Stimulated activated CD8-positive, alpha-beta memory T cell treated with anti-CD3 and anti-CD28 coated beads, Interleukin-7, amount 100 ng/mL, for 48 hours (primary cell): ENCODE results near the gene SPDYE6.
"Not testable (repeated sequence)": the region's sequence is repeated elsewhere in the genome, so short reads cannot be mapped to it uniquely, and the experiment has no call there.

Source experiments
- DNase-seq, 2 donors: peaks; one replicate each; pipeline ENCODE4 v3.0.0-alpha.2; 2020; ENCODE audit warnings: low read depth in 1 of 2; ENCODE audit errors: extremely low read depth in 1 of 2

The SPDYE6 gene

GRCh38 chr7:102356344-102356743 lies at the start of gene SPDYE6:
Gene SPDYE6 (minus strand): TSS chr7:102356444. CDS start chr7:102356023, 421 bp downstream.
- DNase-seq: not testable (repeated sequence)

GRCh38 chr7:102404862-102405188 lies 48.6 kb upstream of the SPDYE6 start:
- DNase-seq: not testable (repeated sequence)

- DNase-seq: no peak
Observed at GRCh38 chr7:102404005-102404861, 48.0 kb upstream of the SPDYE6 start.

GRCh38 chr7:102403563-102403962 lies 47.3 kb upstream of the SPDYE6 start:
- DNase-seq: no peak

- no peak for DNase-seq
Observed at GRCh38 chr7:102400360-102400759, 44.1 kb upstream of the SPDYE6 start.

GRCh38 chr7:102398543-102398942 lies 42.3 kb upstream of the SPDYE6 start:
- DNase-seq: no peak

- no peak for DNase-seq
Observed at GRCh38 chr7:102396710-102397019, 40.4 kb upstream of the SPDYE6 start.

GRCh38 chr7:102395873-102396709 lies 39.8 kb upstream of the SPDYE6 start, which contains the start of gene PRKRIP1:
Gene PRKRIP1 (plus strand): TSS chr7:102396363. CDS start chr7:102396412, 49 bp downstream.
- DNase-seq: peak; percentile 62 to 78

- DNase-seq: no peak
Observed at GRCh38 chr7:102395592-102395872, 39.3 kb upstream of the SPDYE6 start.

- DNase-seq: no peak
Observed at GRCh38 chr7:102393467-102393866, 37.2 kb upstream of the SPDYE6 start.

GRCh38 chr7:102392330-102392729 lies 36.1 kb upstream of the SPDYE6 start:
- no peak for DNase-seq

- DNase-seq: peak; percentile 19 to 36
Observed at GRCh38 chr7:102390697-102391484, 34.6 kb upstream of the SPDYE6 start.

- no peak for DNase-seq
Observed at GRCh38 chr7:102389810-102390209, 33.6 kb upstream of the SPDYE6 start.

GRCh38 chr7:102387064-102387463 lies 30.8 kb upstream of the SPDYE6 start:
- DNase-seq: no peak

- DNase-seq: not testable (repeated sequence)
Observed at GRCh38 chr7:102381696-102382425, 25.6 kb upstream of the SPDYE6 start.

GRCh38 chr7:102380837-102381236 lies 24.6 kb upstream of the SPDYE6 start:
- not testable (repeated sequence) for DNase-seq

GRCh38 chr7:102376964-102377466 lies 20.8 kb upstream of the SPDYE6 start:
- DNase-seq: no peak

GRCh38 chr7:102372796-102373195 lies 16.6 kb upstream of the SPDYE6 start:
- DNase-seq: not testable (repeated sequence)

GRCh38 chr7:102370038-102370437 lies 13.8 kb upstream of the SPDYE6 start:
- DNase-seq: not testable (repeated sequence)

- DNase-seq: not testable (repeated sequence)
Observed at GRCh38 chr7:102365390-102365789, 9.1 kb upstream of the SPDYE6 start.
